HPDE6-E6E7 (cell line): Measurements from ENCODE around the gene COG5.

Source experiments
- DNase-seq: peaks from one replicate; pipeline ENCODE4 v3.0.0; 2011; ENCODE audit warnings: missing footprints; ENCODE audit errors: extremely low spot score

COG5 gene

GRCh38 chr7:107186240-107186639, 377.5 kb downstream of the COG5 start:
- no peak for DNase-seq

- no peak for DNase-seq
Measured at GRCh38 chr7:107185716-107186115, 378.0 kb downstream of the COG5 start.

- DNase-seq, result no peak
Measured at GRCh38 chr7:107181172-107181571, 382.5 kb downstream of the COG5 start.

GRCh38 chr7:107180378-107180777, 383.3 kb downstream of the COG5 start:
- peak; percentile 9 for DNase-seq

- DNase-seq, result peak; percentile 43
Measured at GRCh38 chr7:107179326-107180164, 384.2 kb downstream of the COG5 start.

- DNase-seq, result no peak
Measured at GRCh38 chr7:107173691-107174406, 389.9 kb downstream of the COG5 start.

GRCh38 chr7:107173191-107173590, 390.5 kb downstream of the COG5 start:
- DNase-seq, result no peak

- DNase-seq, result no peak
Measured at GRCh38 chr7:107172276-107173032, 391.3 kb downstream of the COG5 start.

- DNase-seq, result no peak
Measured at GRCh38 chr7:107171496-107171895, 392.2 kb downstream of the COG5 start.

- no peak for DNase-seq
Measured at GRCh38 chr7:107170051-107170915, 393.4 kb downstream of the COG5 start.

- DNase-seq, result peak; percentile 86
Measured at GRCh38 chr7:107169120-107170050, 394.3 kb downstream of the COG5 start.

GRCh38 chr7:107168233-107169119, 395.2 kb downstream of the COG5 start, which contains the start of gene HBP1:
Gene HBP1, plus strand, starts transcription at chr7:107169003. Its CDS starts 10,891 bp downstream, at chr7:107179894.
- peak; percentile 92 for DNase-seq

- peak; percentile 41 for DNase-seq
Measured at GRCh38 chr7:107167483-107168232, 396.1 kb downstream of the COG5 start.

- DNase-seq, result no peak
Measured at GRCh38 chr7:107166736-107167426, 396.8 kb downstream of the COG5 start.

GRCh38 chr7:107165341-107165740, 398.4 kb downstream of the COG5 start:
- no peak for DNase-seq

- DNase-seq, result no peak
Measured at GRCh38 chr7:107164092-107164491, 399.6 kb downstream of the COG5 start.

- no peak for DNase-seq
Measured at GRCh38 chr7:107162475-107162874, 401.2 kb downstream of the COG5 start.

GRCh38 chr7:107161415-107161814, 402.3 kb downstream of the COG5 start:
- DNase-seq, result no peak
